GM18867 (cell line): ENCODE measurements around the gene SLAMF6.
"Not testable (repeated sequence)": the region's sequence is repeated elsewhere in the genome, so short reads cannot be mapped to it uniquely, and the experiment has no call there.

Experiments
- ATAC-seq: cut with Tn5 transposase; IDR thresholded peaks from one replicate; pipeline ENCODE4 v1.9.1; 2021; ENCODE audit warnings: mild to moderate bottlenecking, moderate library complexity; ENCODE audit not compliant: unreplicated experiment

The SLAMF6 gene

DNA sequence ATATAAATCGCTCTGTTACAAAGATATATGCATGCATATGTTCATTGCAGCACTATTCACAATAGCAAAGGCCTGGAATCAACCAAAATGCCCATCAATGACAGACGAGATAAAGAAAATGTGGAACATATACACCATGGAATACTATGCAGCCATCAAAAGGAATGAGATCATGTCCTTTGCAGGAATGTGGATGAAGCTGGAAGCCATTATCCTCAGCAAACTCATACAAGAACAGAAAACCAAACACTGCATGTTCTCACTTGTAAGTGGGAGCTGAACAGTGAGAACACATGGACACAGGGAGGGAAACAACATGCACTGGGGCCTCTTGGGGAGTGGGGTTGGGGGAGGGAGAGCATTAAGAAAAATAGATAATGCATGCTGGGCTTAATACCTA lies 5.5 kb downstream of the SLAMF6 start:
- ATAC-seq: not testable (repeated sequence)

DNA sequence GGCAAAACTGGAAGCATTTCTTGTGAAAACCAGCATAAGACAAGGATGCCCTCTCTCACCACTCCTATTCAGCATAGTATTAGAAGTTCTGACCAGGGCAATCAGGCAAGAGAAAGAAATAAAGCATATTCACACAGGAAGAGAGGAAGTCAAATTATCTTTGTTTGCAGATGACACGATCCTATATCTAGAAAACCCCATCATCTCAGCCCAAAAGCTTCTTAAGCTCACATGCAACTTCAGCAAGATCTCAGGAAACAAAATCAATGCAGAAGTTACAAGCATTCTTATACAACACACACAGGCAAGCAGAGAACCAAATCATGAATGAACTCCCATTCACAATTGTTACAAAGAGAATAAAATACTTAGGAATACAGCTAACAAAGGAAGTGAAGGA lies 7.1 kb downstream of the SLAMF6 start:
- ATAC-seq: not testable (repeated sequence)

DNA sequence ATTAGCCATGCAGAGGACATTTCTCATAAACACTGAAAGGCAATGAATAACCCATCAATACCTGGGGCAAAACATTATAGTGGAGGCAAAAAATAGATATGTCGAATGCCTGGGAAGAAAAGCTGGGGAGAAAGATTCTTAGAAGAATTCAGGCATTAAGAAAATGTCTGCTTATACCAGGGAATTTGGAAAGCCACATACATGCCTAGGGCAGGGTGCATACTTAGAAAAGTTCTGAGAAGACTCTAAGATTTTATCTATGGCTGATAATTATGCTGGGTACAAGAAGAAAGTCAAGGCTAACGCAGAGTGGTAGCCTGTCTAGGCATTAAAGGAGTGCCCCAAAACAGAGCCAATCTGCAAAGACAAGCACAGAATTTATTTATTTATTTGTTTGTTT lies 18.4 kb downstream of the SLAMF6 start:
- ATAC-seq: no peak

DNA sequence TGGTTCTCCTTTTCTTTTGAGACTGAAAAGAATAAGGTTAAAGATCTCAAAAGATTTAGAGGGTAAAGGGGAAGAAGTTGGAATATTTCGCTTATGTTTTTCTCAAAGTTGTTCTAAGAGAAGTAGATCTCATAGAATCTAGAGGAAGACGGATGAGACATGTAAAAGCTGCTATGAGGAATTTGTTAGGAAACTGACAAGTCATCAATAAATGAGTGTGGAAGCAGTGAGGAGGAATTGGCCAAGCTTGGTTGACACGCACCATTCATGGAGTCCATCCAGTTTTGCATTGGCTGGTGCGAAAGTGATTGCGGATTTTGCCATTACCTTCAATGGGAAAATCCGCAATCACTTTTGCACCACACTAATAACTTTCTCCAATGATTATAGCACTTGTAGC lies 20.0 kb downstream of the SLAMF6 start:
- no peak for ATAC-seq

DNA sequence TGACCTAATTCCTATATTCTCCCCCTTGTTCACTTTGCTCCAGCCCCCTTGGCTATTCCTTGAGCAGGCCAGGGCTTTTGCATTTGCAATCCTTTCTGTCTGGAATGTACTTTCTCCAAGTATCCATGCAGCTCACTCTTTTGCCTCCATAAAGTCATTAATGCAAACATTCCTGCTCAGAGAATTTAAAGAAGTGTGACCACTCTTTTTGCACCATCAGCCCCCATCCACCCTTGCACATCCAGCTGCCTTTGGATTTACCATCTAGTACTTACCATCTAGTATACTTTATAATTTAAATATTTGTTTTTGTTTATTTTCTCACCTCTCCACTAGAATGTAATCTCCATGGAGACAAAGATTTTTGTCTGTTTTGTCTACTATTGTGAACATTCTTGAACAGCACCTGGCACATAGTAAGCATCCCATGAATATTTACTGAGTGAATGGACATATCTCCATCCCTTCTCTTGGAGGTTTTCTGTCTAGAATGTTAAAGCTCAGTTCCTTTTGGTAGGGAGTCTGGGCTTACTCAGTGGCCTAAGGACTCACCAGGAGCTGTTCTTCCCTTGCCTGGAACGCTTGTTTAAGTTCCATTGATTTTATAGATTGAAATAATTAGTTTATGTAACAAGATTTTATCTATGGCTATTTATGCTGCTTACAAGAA lies 22.6 kb downstream of the SLAMF6 start:
- no peak for ATAC-seq

DNA sequence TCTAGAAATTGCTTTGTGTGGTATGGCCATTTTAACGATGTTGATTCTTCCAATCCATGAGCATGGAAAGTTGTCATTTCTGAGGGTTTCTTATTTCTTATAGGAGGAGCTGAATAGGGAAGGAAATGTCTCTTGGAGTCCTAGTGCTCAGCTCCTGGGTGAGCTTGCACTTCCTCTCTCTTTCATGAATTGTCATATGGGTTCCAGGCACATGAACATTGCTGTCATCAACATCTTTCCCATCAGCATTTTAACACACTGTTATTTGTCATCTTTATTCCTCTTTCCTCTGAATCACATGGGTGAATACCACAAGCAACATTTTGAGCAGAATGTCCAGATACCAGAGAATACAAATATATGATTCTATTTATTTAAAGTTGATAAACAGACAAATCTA lies 23.4 kb downstream of the SLAMF6 start:
- no peak for ATAC-seq

DNA sequence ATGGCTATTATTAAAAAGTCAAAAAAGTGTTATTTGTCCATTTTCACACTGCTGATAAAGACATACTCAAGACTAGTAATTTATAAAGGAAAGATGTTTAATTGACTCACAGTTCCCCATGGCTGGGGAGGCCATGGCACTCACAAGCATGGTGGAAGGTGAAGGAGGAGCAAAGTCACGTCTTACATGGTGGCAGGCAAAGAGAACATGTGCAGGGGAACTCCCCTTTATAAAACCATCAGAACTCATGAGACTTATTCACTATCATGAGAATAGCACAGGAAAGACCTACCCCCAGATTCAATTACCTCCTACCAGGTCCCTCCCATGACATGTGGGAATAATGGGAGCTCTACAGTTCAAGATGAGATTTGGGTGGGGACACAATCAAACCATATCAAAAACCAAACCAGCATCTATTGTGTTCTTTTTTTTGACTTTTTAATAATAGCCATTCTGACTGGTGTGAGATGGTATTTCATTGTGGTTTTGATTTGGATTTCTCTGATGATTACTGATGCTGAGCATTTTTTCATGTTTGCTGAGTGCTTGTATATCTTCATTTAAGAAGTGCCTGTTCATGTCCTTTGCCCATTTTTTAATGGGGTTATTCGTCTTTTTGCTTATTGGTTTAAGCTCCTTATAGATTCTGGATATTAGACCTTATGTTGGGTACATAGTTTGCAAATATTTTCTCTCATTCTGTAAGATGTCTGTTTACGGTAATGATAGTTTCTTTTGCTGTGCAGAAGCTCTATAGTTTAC lies 24.6 kb downstream of the SLAMF6 start:
- ATAC-seq: not testable (repeated sequence)

DNA sequence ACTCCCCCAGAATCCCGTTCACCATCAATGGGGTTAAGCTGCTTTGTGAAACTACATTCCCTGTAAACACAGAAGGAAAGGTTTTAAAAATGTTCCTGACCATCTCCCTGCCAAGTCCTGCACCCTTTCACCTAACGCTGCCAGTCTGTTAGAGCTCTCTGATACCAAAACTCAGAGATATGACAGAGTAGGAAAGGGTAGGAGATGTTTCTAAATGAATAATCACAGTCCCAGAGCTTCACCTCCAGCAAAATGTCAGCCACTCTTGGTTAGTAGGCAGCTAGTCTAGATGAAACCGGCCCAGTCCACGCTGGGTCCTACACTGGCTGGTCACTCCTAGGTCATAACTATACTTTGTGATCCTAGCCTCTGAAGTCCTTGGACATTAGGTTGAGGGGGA lies 26.7 kb downstream of the SLAMF6 start:
- no peak for ATAC-seq

DNA sequence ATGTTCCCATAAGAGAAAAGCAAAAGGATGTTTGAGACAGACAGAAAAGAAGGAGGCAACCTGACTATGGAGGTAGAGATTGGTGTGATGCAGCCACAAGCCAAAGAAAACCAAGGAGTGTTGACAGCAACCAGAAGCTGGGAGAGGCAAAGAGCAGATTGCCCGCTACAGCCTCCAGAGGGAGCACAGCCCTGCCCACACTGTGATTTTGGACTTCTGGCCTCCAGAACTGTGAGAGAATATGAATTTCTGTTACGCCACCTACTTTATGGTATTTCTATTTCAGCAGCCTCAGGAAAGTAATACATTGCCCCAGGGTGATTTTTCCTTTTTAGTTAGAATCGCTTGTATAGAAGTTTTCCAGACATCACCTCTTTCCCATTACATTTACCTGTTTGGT lies 28.4 kb downstream of the SLAMF6 start:
- no peak for ATAC-seq

DNA sequence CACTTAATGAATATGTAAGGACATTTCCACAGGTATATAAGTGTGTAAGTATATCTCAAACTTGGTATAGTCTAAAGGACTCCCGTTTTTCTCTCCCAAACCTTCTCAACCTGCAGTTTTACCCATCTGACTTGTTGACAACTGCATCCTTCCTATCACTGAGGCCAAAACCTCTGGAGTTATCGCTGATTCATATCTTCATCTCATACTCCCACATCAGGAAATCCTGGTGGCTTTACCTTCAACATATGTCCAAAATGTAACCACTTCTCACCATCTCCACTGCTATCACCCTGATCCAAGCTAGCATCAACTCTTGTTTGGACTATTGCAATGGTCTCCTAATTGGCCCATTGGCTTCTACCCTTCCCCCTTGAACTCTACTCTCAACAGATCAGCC lies 30.4 kb downstream of the SLAMF6 start:
- no peak for ATAC-seq

DNA sequence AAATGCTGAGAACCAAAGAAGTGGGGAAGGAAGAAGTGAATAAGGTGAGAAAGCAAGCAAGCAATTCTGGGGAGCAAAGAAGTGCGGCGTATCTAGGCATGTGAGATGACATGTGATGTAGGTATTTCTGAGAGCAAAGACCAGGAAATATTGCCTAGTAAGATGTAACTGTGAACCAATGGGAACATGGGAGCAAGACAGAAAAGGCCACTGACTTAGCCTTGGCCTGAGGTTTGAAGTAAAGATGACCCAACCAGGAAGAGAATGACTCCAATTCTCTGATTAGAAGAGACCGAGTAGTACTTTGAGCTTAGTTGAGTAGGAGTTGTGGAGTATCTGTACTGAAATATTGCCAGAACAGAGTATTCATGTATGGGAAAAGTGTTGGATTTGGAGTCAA lies 31.1 kb downstream of the SLAMF6 start:
- ATAC-seq: no peak

DNA sequence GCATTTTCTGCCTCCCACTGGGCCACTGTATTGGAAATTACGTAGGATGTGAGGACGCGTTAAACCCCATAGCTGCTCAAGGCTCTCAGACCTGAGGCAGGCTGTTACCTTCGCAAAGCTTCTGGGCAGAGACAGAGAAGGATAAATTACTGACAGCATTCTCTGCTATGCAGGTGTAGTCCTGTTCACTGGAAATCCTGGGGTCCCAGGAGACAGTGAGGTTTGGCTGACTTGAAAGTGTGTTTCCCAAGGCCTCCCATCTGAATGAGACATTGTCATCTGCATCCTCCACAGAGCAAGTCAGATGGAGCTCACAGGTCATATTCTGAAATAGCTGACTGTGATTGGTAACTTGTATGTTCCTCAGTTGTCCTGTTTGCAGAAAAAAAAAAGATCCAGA lies 32.0 kb downstream of the SLAMF6 start:
- ATAC-seq: no peak

DNA sequence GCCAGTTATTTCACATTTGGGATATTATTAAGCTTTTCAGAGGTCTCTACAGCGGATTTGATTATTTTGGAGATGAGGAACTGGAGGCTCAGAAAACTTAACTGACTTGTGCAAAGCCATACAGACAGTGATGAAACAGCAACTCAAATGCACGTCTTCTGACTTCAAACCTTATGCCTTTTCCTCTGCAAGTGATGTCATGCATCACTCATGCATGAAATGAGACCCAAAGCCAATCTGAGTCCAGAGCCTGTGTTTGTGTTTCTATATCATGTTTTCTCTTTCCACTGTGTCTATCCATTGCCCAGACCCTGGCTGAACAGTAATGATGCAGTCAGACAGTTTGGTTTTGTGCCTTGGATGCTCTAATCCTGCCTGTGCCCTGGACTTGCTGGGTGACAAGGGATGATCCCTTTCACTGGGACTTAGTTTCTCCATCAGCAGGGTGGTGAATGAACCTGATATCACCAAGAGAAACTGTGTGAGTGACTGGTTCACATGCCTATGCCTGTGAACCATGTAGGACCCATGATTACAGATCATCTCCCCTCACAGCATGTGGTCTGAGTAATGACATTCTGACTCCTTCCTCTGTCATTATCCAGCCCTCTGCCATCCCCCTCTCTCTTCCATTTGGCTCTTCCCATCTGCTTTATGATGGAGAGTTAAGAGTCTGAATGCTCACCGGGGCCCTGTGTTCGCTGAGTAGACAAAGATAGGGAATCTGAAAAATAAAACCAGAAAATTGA lies 33.4 kb downstream of the SLAMF6 start:
- no peak for ATAC-seq

DNA sequence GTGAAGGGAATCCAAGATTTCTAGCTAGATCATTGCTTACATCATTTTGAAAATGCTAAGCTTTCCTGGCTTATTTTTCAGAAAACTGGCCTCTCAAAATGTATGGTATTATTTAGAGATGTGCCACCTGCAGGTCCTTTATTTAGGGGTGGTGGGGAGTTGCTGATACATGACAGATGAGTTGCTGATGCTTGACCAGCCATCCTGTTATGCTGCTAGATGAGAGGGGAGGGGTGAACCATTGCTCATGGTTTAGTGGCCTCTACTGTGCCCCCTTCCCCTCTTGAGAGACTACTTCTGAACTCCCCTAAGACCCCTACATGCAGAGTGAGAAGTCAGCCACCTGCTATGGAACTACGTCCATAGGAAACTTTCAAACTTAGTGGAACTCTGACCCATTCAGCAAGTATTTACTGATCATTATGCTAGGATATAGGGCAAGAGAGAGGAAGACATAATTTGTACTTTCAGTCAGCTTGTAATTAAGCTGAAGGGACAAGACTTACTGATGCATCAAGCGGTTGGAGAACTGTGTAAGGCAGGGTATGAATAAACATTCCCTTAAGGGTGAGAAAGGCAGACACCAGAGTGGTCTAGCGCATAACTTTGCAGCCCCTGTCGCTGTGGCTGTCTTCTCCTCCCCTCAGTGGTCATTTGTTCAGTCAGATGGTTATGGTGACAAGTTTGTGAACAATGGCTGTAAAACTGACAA lies 34.6 kb downstream of the SLAMF6 start:
- peak; percentile 46 for ATAC-seq

DNA sequence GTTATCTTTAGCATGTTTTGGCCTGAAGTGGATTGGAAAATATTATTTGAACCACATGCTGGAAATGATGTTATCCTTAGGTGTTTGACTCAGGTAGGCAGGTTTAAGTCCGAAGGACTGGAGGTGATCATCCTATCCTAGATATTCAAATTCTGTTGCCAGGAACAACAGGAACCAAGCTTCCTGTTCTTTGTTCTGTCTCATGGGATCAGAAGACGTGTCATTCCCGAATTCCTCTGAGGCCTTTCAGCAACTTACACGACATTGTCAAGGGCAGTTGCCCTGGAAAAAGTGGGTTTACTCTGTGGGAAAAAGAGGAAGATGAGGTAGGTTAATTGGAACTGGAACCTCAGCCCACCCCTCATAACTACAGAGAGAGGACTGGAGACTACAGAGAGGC lies 36.6 kb downstream of the SLAMF6 start:
- ATAC-seq: no peak

DNA sequence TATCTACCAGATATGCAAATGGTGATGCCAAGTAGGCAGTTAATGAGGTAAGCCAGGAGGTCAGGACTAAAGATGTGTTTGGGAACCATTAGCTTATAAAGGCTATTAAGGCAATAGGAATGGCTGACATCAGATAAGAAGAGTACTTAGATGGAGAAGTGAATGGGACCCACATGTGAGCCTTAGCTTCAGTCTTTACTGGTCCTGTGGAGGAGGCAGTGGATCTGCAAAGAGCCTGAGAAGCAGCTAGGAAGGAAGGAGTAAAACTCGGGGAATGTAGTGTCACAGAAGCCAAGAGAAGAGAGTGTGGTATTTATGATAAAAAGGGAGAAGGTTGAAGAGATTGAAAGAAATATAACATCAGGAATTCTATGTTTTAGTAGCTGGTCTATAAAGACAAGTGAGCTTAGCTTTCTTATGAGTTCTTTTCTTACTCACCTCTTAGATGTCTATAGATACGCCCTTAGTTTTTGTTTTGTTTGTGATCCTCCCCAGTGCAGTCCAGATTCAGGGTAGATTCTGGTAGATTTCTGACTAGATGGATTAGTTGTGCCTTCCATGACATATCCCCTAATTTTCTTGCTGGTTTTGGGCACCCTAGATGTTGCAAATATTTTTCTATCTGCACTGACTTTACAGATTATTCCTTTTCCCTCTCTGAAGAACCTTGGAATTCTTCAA lies 39.4 kb downstream of the SLAMF6 start:
- ATAC-seq: no peak

DNA sequence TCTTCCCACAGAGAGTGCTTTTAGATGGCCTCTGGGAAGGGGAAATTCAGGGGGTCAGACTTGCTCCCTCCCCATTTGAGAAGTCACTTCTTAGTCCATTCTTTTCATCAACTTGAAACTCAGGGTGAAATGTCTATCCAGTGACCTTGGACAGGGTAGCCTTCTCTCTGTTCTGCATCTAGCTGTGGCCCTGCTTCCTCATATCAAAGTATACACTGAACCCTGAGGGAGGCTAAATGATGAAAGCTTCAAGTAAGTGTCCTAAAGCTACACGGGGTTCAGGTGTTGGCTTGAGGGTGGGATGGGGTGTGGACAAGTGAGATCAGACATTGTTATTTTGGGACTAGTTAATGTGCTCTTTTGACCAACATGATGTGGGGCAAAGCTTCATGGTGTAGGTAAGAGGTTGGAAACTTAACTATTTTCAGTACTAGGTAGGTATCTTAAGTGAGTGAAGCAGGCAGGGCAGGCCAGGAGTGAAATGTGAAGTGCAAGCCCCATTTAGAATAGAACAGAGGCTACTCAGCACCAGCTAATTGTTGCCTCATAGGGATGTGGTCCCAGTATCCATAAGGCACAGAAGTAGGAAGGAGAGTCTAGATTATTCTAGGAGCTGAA lies 41.0 kb downstream of the SLAMF6 start:
- no peak for ATAC-seq

DNA sequence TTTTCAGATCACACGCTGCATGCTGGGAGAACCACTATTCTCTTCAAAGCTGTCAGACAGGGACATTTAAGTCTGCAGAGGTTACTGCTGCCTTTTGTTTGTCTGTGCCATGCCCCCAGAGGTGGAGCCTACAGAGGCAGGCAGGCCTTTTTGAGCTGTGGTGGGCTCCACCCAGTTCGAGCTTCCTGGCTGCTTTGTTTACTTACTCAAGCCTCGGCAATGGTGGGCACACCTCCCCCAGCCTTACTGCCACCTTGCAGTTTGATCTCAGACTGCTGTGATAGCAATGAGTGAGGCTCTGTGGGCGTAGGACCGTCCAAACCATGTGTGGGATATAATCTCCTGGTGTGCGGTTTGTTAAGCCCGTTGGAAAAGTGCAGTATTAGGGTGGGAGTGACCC lies 42.3 kb downstream of the SLAMF6 start:
- not testable (repeated sequence) for ATAC-seq

DNA sequence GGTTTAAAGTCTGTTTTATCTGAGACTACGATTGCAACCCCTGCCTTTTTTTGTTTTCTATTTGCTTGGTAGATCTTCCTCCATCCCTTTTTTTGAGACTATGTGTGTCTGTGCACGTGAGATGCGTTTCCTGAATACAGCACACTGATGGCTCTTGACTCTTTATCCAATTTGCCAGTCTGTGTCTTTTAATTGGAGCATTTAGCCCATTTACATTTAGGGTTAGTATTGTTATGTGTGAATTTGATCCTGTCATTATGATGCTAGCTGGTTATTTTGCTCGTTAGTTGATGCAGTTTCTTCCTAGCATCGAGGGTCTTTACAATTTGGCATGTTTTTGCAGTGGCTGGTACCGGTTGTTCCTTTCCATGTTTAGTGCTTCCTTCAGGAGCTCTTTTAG lies 44.0 kb downstream of the SLAMF6 start:
- not testable (repeated sequence) for ATAC-seq
